ENCODE data around the gene FLVCR1.
"Not testable (repeated sequence)": the region's sequence is repeated elsewhere in the genome, so short reads cannot be mapped to it uniquely, and the experiment has no call there.

Gene FLVCR1

DNA sequence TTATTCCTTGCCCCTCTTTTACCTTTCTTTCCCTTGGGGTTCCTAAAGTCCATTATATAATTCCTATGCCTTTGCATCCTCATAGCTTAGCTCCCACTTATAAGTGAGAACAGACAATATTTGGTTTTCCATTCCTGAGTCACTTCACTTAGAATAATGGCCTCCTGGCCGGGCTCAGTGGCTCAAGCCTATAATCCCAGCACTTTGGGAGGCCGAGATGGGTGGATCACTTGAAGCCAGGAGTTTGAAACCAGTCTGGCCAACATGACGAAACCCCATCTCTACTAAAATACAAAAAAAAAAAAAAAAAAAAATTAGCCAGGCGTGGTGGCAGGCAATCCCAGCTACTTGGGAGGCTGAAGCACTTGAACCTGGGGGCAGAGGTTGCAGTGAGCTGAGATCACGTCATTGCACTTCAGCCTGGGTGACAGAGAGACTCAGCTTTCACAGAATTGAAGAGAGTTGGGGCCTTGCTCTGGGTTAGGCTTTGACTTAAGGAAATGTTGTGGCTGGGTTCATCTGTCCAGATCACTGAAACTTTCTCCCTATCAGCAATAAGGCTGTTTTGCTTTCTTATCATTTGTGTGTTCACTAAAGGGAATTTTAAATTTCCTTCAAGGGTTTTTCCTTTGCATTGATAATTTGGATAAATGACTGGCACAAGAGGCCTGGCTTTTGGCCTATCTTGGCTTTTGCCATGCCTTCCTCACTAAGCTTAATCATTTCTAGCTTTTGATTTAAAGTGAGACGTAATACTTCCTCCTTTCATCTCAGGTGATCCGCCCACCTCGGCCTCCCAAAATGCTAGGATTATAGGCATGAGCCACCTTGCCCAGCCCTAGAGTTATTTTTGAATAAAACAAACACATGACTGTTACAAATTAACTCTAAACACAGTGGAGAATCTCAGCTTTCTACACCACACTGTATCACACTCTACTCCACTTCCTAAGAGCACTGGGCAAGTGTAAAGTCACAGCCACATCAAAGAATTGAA, 24.6 kb upstream of the FLVCR1 start:
- not testable (repeated sequence) for H3K9ac ChIP-seq (ENCODE audit: low read length); H3K27ac ChIP-seq (ENCODE audit: low read depth, low read length); H3K4me1 ChIP-seq (ENCODE audit: insufficient read depth, low read length)

DNA sequence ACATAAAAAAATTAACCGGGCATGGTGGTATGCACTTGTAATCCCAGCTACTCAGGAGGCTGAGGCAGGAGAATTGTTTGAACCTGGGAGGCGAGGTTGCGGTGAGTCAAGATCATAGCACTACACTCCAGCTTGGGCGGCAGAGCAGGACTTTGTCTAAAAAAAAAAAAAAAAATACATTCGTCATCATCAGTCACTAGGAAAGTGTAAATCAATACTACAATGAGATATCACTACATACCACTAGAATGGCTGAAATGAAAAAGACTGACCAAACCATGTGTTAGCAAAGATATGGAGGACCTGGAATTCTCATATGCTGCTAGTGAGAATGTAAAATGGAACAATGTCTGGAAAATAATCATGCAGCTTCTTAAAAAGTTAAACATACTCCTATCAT, 19.9 kb upstream of the FLVCR1 start:
- H3K9me3 ChIP-seq (ENCODE audit: low read length) = no peaks in the 10 kb centered on the region
- no peak overlapping the region for H3K9ac ChIP-seq (ENCODE audit: low read length)
- no peaks in the 10 kb centered on the region for H3K36me3 ChIP-seq (ENCODE audit: insufficient read depth, low read length)
- H3K4me1 ChIP-seq (ENCODE audit: insufficient read depth, low read length) = no peaks in the 10 kb centered on the region
- no peak overlapping the region for H3K4me3 ChIP-seq (ENCODE audit: low read depth in 1 of 2, low read length in 2 of 2)
- no peaks in the 10 kb centered on the region for H3K27me3 ChIP-seq (ENCODE audit: control insufficient read depth in 1 of 2, insufficient read depth in 2 of 2, low read length in 2 of 2)
- H3K27ac ChIP-seq (ENCODE audit: low read depth, low read length) = no peak overlapping the region

More for the DNA sequence above, 24.6 kb upstream of the FLVCR1 start:
- H3K27me3 ChIP-seq (ENCODE audit: control insufficient read depth in 1 of 2, insufficient read depth in 2 of 2, low read length in 2 of 2); H3K4me3 ChIP-seq (ENCODE audit: low read depth in 1 of 2, low read length in 2 of 2); H3K36me3 ChIP-seq (ENCODE audit: insufficient read depth, low read length); H3K9me3 ChIP-seq (ENCODE audit: low read length): not testable (repeated sequence)

DNA sequence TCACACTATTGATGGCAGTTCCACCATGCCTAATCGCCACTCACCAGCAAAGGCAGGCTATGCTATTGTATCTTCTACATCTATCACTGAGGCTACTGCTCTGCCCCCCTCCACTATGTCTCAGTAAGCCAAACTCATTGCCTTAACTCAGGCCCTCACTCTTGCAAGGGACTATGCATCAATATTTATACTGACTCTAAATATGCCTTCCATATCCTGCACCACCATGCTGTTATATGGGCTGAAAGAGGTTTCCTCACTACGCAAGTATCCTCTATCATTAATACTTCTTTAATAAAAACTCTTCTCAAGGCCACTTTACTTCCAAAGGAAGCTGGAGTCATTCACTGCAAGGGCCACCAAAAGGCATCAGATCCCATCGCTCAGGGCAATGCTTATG, 13.6 kb upstream of the FLVCR1 start:
- H3K4me1 ChIP-seq (ENCODE audit: insufficient read depth, low read length); H3K27ac ChIP-seq (ENCODE audit: low read depth, low read length); H3K4me3 ChIP-seq (ENCODE audit: low read depth in 1 of 2, low read length in 2 of 2); H3K9me3 ChIP-seq (ENCODE audit: low read length); H3K9ac ChIP-seq (ENCODE audit: low read length); H3K36me3 ChIP-seq (ENCODE audit: insufficient read depth, low read length); H3K27me3 ChIP-seq (ENCODE audit: control insufficient read depth in 1 of 2, insufficient read depth in 2 of 2, low read length in 2 of 2): not testable (repeated sequence)

DNA sequence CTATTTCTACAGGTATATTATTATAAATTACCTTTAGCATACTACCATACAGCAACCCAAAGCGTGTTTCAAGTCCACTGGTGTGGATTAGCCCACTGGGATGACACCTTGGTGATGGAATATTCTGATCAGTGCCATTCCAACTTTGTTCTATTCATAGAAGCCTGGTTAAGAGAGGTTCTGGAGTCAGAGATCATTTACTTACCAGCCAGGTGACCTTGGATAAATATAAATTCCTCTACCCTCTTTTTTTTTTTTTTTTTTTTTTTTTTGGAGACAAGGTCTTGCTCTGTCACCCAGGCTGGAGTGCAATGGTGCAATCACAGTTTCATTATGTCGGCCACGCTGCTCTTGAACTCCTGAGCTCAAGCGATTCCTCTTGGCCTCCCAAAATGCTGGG, 10.5 kb upstream of the FLVCR1 start, which contains the start of gene SPATA45:
Gene SPATA45, minus strand, starts transcription at position 101 of the 400 bp plus-strand sequence. CDS start 11,500 bp downstream, outside the sequence.
- no peaks in the 10 kb centered on the region for H3K4me1 ChIP-seq (ENCODE audit: insufficient read depth, low read length)
- H3K36me3 ChIP-seq (ENCODE audit: insufficient read depth, low read length) = no peaks in the 10 kb centered on the region
- H3K9me3 ChIP-seq (ENCODE audit: low read length) = no peaks in the 10 kb centered on the region
- H3K27ac ChIP-seq (ENCODE audit: low read depth, low read length) = no peak within 1 kb of the TSS
- no peaks in the 10 kb centered on the region for H3K27me3 ChIP-seq (ENCODE audit: control insufficient read depth in 1 of 2, insufficient read depth in 2 of 2, low read length in 2 of 2)
- no peak within 1 kb of the TSS for H3K9ac ChIP-seq (ENCODE audit: low read length)
- H3K4me3 ChIP-seq (ENCODE audit: low read depth in 1 of 2, low read length in 2 of 2) = no peak within 1 kb of the TSS

DNA sequence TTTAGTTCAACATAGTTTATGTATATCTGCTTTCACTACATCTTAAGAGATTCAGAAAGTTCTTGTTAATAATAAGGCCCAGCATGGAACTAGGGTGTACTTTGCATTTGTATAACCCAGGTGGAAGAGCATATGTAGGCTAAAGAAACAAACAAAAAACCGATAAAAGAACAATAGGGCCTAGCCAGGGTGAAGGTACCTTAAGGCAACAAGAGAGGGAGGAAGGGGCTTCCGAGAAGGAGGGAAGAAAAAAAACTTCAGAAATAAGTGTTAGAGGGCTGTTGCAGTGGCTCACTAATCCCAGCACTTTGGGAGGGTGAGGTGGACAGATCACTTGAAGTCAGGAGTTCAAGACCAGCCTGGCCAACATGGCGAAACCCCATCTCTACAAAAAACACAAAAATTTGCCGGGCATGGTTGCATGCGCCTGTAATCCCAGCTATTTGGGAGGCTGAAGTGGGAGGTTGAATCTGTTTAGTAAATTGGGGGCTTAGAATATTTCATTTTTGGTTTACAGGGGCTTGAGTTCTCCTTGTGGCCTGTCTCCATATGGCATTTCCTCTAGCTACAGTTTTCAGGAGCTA, 5.9 kb upstream of the FLVCR1 start:
- Histone ChIP-seq H3K9me3 (ENCODE audit: low read length) (no peaks in the 10 kb centered on the region), H3K4me1 (ENCODE audit: insufficient read depth, low read length) (peaks cover 6% of the 10 kb centered on the region), H3K36me3 (ENCODE audit: insufficient read depth, low read length) (no peaks in the 10 kb centered on the region), H3K9ac (ENCODE audit: low read length) (no peak overlapping the region), H3K27ac (ENCODE audit: low read depth, low read length) (no peak overlapping the region), H3K27me3 (ENCODE audit: control insufficient read depth in 1 of 2, insufficient read depth in 2 of 2, low read length in 2 of 2) (no peaks in the 10 kb centered on the region), H3K4me3 (ENCODE audit: low read depth in 1 of 2, low read length in 2 of 2) (no peak overlapping the region)

DNA sequence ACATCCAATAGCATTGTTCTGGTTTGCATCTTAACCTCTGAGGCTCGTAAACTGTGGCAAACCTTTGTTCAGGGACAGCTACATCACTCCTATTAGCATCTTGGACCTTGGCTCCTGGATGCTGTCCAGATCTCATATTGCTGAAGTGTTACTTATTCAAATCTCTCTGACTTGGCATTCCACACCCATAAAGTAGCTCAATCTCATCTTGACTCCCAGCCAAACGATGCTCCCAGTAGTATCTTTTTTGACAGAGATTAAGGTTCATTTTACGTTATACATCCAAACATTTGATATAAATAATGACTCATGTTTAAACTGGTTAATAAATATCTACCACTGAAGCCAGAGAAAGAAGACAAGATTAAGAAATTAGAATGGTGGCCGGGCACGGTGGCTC, 4.4 kb upstream of the FLVCR1 start:
- Histone ChIP-seq H3K4me1 (ENCODE audit: insufficient read depth, low read length) (peaks cover 9% of the 10 kb centered on the region), H3K36me3 (ENCODE audit: insufficient read depth, low read length) (no peaks in the 10 kb centered on the region), H3K4me3 (ENCODE audit: low read depth in 1 of 2, low read length in 2 of 2) (no peak overlapping the region), H3K9ac (ENCODE audit: low read length) (no peak overlapping the region), H3K27ac (ENCODE audit: low read depth, low read length) (no peak overlapping the region), H3K27me3 (ENCODE audit: control insufficient read depth in 1 of 2, insufficient read depth in 2 of 2, low read length in 2 of 2) (no peaks in the 10 kb centered on the region), H3K9me3 (ENCODE audit: low read length) (no peaks in the 10 kb centered on the region)

DNA sequence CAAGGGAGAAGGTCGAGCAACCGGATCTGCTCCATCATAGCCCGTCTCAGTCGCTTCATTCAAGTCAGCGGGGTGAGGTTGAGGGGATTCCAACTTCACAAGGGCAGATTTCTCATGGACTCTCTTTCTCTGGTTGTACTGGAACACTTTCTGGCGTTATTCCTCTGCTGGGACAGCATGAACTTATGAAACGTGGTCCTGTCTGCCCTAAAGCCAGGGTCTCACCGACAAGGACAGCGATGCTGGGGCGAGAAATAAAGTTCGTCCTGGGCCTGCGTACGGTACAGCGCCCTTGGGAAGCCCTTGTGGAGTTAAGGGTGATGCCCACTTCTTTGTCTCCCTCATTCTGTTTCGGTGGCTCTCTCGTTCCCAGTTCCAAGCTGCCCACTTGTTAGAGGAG, 1.3 kb upstream of the FLVCR1 start:
- H3K27ac ChIP-seq (ENCODE audit: low read depth, low read length) = no peak overlapping the region
- H3K9me3 ChIP-seq (ENCODE audit: low read length) = no peaks in the 10 kb centered on the region
- peak overlapping the region in 1 of 2 donors; percentile 84 for H3K4me3 ChIP-seq (ENCODE audit: low read depth in 1 of 2, low read length in 2 of 2)
- peaks cover 19% of the 10 kb centered on the region for H3K4me1 ChIP-seq (ENCODE audit: insufficient read depth, low read length)
- H3K36me3 ChIP-seq (ENCODE audit: insufficient read depth, low read length) = no peaks in the 10 kb centered on the region
- H3K9ac ChIP-seq (ENCODE audit: low read length) = no peak overlapping the region
- no peaks in the 10 kb centered on the region for H3K27me3 ChIP-seq (ENCODE audit: control insufficient read depth in 1 of 2, insufficient read depth in 2 of 2, low read length in 2 of 2)

DNA sequence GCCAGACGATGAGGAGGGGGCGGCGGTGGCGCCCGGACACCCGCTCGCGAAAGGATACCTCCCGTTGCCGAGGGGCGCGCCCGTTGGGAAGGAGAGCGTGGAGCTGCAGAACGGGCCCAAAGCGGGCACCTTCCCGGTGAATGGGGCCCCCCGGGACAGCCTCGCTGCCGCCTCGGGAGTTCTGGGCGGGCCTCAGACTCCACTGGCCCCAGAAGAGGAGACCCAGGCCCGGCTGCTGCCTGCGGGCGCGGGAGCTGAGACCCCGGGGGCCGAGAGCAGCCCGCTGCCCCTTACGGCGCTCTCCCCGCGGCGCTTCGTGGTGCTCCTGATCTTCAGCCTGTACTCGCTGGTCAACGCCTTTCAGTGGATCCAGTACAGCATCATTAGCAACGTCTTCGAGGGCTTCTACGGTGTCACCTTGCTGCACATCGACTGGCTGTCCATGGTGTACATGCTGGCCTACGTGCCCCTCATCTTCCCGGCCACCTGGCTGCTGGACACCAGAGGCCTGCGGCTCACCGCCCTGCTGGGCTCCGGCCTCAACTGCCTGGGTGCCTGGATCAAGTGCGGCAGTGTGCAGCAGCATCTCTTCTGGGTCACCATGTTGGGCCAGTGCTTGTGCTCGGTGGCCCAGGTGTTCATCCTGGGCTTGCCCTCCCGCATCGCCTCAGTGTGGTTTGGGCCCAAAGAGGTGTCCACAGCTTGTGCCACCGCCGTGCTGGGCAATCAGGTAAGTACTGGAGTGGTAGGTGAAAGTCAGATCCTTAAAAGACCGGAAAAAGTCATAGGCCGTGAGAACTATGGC, 588 bp downstream of the FLVCR1 start:
- peak overlapping the region; percentile 65 for H3K9ac ChIP-seq (ENCODE audit: low read length)
- H3K4me1 ChIP-seq (ENCODE audit: insufficient read depth, low read length) = peaks cover 19% of the 10 kb centered on the region

DNA sequence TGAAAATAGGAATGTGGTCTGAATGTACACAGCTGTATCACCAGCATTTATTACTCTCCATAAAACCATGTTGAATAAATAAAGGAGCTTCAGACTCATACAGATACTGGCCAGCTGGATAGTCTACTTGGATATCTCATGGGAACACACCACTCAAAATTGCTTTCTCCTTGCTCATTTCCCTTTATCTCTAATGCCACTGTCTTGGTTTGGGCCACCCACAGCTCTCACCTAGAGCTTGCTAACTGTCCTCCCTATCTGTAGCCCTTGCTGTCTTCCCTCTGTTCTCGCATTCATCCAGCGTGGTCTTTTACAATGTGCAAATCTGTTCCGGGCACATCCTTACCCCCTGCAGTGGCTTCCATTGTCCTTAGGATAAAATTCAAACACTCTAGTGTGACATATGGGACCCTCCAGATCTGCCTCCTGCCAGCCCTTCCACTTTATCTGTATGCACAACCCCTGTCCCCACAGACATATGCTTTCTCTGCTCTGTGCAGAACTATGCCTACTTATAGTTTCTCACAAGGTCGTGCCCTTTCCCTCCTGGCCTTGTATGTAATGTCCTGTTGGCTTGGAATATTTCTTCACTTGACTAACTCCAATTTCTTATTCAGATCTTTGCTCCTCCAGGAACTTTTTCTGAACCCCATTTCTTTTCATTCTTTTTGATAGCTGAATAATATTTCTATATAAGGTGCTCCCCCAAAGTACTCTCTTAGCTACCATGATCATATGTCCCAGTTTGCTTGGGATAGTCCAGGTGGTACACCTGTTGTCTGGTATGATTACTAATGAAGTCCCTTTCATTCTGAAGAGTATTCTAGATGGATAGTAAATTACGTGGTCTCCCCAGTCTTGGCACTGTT, 2.9 kb downstream of the FLVCR1 start:
- no peak overlapping the region for H3K4me3 ChIP-seq (ENCODE audit: low read depth in 1 of 2, low read length in 2 of 2)
- peaks cover 19% of the 10 kb centered on the region for H3K4me1 ChIP-seq (ENCODE audit: insufficient read depth, low read length)
- no peak overlapping the region for H3K27ac ChIP-seq (ENCODE audit: low read depth, low read length)
- no peak overlapping the region for H3K9ac ChIP-seq (ENCODE audit: low read length)
- peaks cover 8% of the 10 kb centered on the region for H3K36me3 ChIP-seq (ENCODE audit: insufficient read depth, low read length)
- H3K27me3 ChIP-seq (ENCODE audit: control insufficient read depth in 1 of 2, insufficient read depth in 2 of 2, low read length in 2 of 2) = no peaks in the 10 kb centered on the region
- no peaks in the 10 kb centered on the region for H3K9me3 ChIP-seq (ENCODE audit: low read length)

More for the DNA sequence above, 588 bp downstream of the FLVCR1 start:
- H3K27ac ChIP-seq (ENCODE audit: low read depth, low read length) = peak overlapping the region; percentile 96
- no peaks in the 10 kb centered on the region for H3K9me3 ChIP-seq (ENCODE audit: low read length)
- peaks cover under 1% of the 10 kb centered on the region for H3K36me3 ChIP-seq (ENCODE audit: insufficient read depth, low read length)
- no peaks in the 10 kb centered on the region for H3K27me3 ChIP-seq (ENCODE audit: control insufficient read depth in 1 of 2, insufficient read depth in 2 of 2, low read length in 2 of 2)
- H3K4me3 ChIP-seq (ENCODE audit: low read depth in 1 of 2, low read length in 2 of 2) = peak overlapping the region; percentile 84 to 100

DNA sequence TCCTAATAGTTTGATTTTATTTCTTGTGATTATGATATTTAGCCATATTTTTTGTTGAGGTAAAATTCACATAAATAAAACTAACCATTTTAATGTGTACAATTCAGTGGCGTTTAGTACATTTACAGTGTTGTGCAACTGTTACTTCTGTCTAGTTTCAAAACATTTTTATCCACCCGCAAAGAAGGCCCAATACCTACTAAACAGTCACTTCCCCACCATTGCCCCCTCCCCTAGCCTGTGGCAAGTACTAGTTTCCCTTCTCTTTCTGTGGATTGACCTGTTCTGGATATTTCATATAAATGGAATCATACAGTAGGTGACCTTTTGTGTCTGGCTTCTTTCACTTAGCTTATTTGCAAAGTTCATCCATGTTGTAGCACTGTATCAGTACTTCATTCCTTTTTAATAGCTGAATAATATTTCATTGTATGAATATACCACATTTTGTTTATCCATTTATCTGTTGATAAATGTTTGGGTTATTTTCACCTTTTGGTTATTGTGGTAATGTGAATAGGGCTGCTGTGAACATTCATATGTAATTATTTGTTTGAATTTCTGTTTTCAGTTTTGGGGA, 4.1 kb downstream of the FLVCR1 start:
- Histone ChIP-seq H3K4me1 (ENCODE audit: insufficient read depth, low read length) (peaks cover 12% of the 10 kb centered on the region), H3K36me3 (ENCODE audit: insufficient read depth, low read length) (peaks cover 8% of the 10 kb centered on the region), H3K4me3 (ENCODE audit: low read depth in 1 of 2, low read length in 2 of 2) (no peak overlapping the region), H3K27ac (ENCODE audit: low read depth, low read length) (no peak overlapping the region), H3K27me3 (ENCODE audit: control insufficient read depth in 1 of 2, insufficient read depth in 2 of 2, low read length in 2 of 2) (no peaks in the 10 kb centered on the region), H3K9ac (ENCODE audit: low read length) (no peak overlapping the region), H3K9me3 (ENCODE audit: low read length) (no peaks in the 10 kb centered on the region)

Measured in muscle layer of colon (tissue), 2 donors.